T follicular helper cell (primary cell): ENCODE measurements around the gene DAGLA.

Experiments used
- DNase-seq: peaks from one replicate; pipeline ENCODE4 v3.0.0-alpha.2; 2020; ENCODE audit warnings: low read depth

The DAGLA gene

GRCh38 chr11:61690706-61691379, 10.7 kb downstream of the DAGLA start:
- no peak for DNase-seq

- DNase-seq = no peak
Observed at GRCh38 chr11:61691380-61692156, 11.4 kb downstream of the DAGLA start.

- DNase-seq = no peak
Observed at GRCh38 chr11:61693922-61694601, 13.9 kb downstream of the DAGLA start.

GRCh38 chr11:61694602-61694939, 14.4 kb downstream of the DAGLA start:
- no peak for DNase-seq

GRCh38 chr11:61694946-61695706, 14.9 kb downstream of the DAGLA start:
- no peak for DNase-seq

GRCh38 chr11:61695917-61696316, 15.7 kb downstream of the DAGLA start:
- DNase-seq = peak; percentile 90

- no peak for DNase-seq
Observed at GRCh38 chr11:61696602-61697001, 16.4 kb downstream of the DAGLA start.

GRCh38 chr11:61697078-61697502, 16.9 kb downstream of the DAGLA start:
- no peak for DNase-seq

- no peak for DNase-seq
Observed at GRCh38 chr11:61697764-61698163, 17.6 kb downstream of the DAGLA start.

- no peak for DNase-seq
Observed at GRCh38 chr11:61698173-61698948, 18.2 kb downstream of the DAGLA start.

GRCh38 chr11:61699737-61700160, 19.6 kb downstream of the DAGLA start:
- DNase-seq = no peak

GRCh38 chr11:61700212-61700611, 20.0 kb downstream of the DAGLA start:
- DNase-seq = no peak

GRCh38 chr11:61700720-61701119, 20.5 kb downstream of the DAGLA start:
- DNase-seq = no peak

- no peak for DNase-seq
Observed at GRCh38 chr11:61701242-61701886, 21.2 kb downstream of the DAGLA start.

- no peak for DNase-seq
Observed at GRCh38 chr11:61702701-61703312, 22.6 kb downstream of the DAGLA start.

GRCh38 chr11:61704838-61705237, 24.6 kb downstream of the DAGLA start:
- no peak for DNase-seq

GRCh38 chr11:61706452-61707400, 26.5 kb downstream of the DAGLA start:
- DNase-seq = no peak

- DNase-seq = no peak
Observed at GRCh38 chr11:61707574-61707973, 27.4 kb downstream of the DAGLA start.

GRCh38 chr11:61709110-61709509, 28.9 kb downstream of the DAGLA start:
- no peak for DNase-seq
